ENCODE measurements around the gene FOXC2. TPM values are rescaled to one million over a fixed set of nuclear protein-coding genes. Genes with fewer than 3 reads are reported as not detected.

The FOXC2 gene
- total and polyA plus RNA-seq, 9 of the 15 experiments (the other 6 are each of a cell fraction or from before 2014, with no cell fraction given), result 0.01 to 0.11 (median 0.10) TPM; not detected in 5

- no peaks in the 10 kb centered on the region for H3K9me3 ChIP-seq (replicated peaks; ENCODE audit: control insufficient read depth, insufficient read depth, low read depth, low read length)
- H3K9ac ChIP-seq (ENCODE audit: insufficient read depth in 1 of 2, low read depth in 2 of 2, low read length in 2 of 2), result no peak overlapping the region
- no peak overlapping the region for H2AFZ ChIP-seq (ENCODE audit: low read depth, low read length)
- TF ChIP-seq NFE2L1 (tag; IDR thresholded peaks at IDR 0.05; ENCODE audit: borderline replicate concordance, low read depth), result no peak
- TF ChIP-seq ZC3H4 (CRISPR knock-in tag; IDR thresholded peaks at IDR 0.05; ENCODE audit: borderline replicate concordance), result no peak
- TF ChIP-seq KLF1 (tag; IDR thresholded peaks at IDR 0.05), result no peak
- no peak for TF ChIP-seq HMG20B (CRISPR knock-in tag; IDR thresholded peaks at IDR 0.05)
- no peak for TF ChIP-seq ZFX (CRISPR knock-in tag; IDR thresholded peaks at IDR 0.05)
- no peak for TF ChIP-seq GABPB2 (CRISPR knock-in tag; conservative IDR thresholded peaks at IDR 0.05)
- TF ChIP-seq, protein P1, sequence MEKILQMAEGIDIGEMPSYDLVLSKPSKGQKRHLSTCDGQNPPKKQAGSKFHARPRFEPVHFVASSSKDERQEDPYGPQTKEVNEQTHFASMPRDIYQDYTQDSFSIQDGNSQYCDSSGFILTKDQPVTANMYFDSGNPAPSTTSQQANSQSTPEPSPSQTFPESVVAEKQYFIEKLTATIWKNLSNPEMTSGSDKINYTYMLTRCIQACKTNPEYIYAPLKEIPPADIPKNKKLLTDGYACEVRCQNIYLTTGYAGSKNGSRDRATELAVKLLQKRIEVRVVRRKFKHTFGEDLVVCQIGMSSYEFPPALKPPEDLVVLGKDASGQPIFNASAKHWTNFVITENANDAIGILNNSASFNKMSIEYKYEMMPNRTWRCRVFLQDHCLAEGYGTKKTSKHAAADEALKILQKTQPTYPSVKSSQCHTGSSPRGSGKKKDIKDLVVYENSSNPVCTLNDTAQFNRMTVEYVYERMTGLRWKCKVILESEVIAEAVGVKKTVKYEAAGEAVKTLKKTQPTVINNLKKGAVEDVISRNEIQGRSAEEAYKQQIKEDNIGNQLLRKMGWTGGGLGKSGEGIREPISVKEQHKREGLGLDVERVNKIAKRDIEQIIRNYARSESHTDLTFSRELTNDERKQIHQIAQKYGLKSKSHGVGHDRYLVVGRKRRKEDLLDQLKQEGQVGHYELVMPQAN (IDR thresholded peaks at IDR 0.05; ENCODE audit: borderline replicate concordance), result no peak
- no peak for TF ChIP-seq SMARCA4 (IDR thresholded peaks at IDR 0.05)
- TF ChIP-seq, protein P2, sequence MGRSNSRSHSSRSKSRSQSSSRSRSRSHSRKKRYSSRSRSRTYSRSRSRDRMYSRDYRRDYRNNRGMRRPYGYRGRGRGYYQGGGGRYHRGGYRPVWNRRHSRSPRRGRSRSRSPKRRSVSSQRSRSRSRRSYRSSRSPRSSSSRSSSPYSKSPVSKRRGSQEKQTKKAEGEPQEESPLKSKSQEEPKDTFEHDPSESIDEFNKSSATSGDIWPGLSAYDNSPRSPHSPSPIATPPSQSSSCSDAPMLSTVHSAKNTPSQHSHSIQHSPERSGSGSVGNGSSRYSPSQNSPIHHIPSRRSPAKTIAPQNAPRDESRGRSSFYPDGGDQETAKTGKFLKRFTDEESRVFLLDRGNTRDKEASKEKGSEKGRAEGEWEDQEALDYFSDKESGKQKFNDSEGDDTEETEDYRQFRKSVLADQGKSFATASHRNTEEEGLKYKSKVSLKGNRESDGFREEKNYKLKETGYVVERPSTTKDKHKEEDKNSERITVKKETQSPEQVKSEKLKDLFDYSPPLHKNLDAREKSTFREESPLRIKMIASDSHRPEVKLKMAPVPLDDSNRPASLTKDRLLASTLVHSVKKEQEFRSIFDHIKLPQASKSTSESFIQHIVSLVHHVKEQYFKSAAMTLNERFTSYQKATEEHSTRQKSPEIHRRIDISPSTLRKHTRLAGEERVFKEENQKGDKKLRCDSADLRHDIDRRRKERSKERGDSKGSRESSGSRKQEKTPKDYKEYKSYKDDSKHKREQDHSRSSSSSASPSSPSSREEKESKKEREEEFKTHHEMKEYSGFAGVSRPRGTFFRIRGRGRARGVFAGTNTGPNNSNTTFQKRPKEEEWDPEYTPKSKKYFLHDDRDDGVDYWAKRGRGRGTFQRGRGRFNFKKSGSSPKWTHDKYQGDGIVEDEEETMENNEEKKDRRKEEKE (IDR thresholded peaks at IDR 0.05; ENCODE audit: borderline replicate concordance in 1 of 2, control insufficient read depth in 1 of 2, low read depth in 2 of 2, low read length in 1 of 2), result no peak
- TF ChIP-seq MTA2 (IDR thresholded peaks at IDR 0.05; ENCODE audit: low read depth), result no peak
- TF ChIP-seq ZNF316 (IDR thresholded peaks at IDR 0.05), result no peak
- no peak for TF ChIP-seq SMC3 (conservative IDR thresholded peaks at IDR 0.05; ENCODE audit: insufficient read depth, low read depth, low read length)
- intact Hi-C loops (cut with micrococcal nuclease) (loop anchor here (10.0 kb wide), 1 partner anchor 271 kb away; no protein-coding TSS in a partner anchor), in situ Hi-C loops (cut with MboI) (no loop called here)
- ATAC-seq, result no peak
- no peak overlapping the region for H3K27ac ChIP-seq (ENCODE audit: extremely low read depth, low read depth, low read length)
- 3% methylated on average over 11 of the region's 12 CpGs for WGBS (ENCODE audit: insufficient coverage, low coverage, missing lambda C conversion rate)
- no TSS peak for BruUV-seq (replicated peaks)
- no peak for FAIRE-seq
- DNase-seq (ENCODE audit: extremely low read depth in 1 of 4, low spot score in 3 of 4), result no peak
- no peaks in the 10 kb centered on the region for H3K36me3 ChIP-seq (ENCODE audit: control insufficient read depth, insufficient read depth, low read length)
- H3K4me3 ChIP-seq, result no peak overlapping the region
- ChIA-PET POLR2A (interaction anchor here (0.7 to 1.0 kb wide), 2 partner anchors 26 to 241 kb away, joined by 3 read pairs; no protein-coding TSS in a partner anchor), CTCF (ENCODE audit: low intra/inter-chr PET ratio) (no interaction called here)
- no peak overlapping the region for H3K4me2 ChIP-seq (ENCODE audit: insufficient read depth, low read length)
- H4K20me1 ChIP-seq (replicated peaks; ENCODE audit: control insufficient read depth, insufficient read depth, low read length), result peaks cover 9% of the 10 kb centered on the region; the same call in 1 of the 2 replicates
- peaks cover 30 to 49% of the 10 kb centered on the region in 2 experiments for H3K27me3 ChIP-seq (ENCODE audit: control insufficient read depth in 2 of 2, insufficient read depth in 2 of 2, low read length in 2 of 2)
- H3K79me2 ChIP-seq (ENCODE audit: control insufficient read depth, insufficient read depth, low read length), result no peaks in the 10 kb centered on the region
- no peaks in the 10 kb centered on the region for H3K9me1 ChIP-seq (ENCODE audit: control insufficient read depth, insufficient read depth, low read length)
- peaks cover 0 to 6% of the 10 kb centered on the region in 2 experiments; a peak in 1 of 5 replicates for H3K4me1 ChIP-seq (replicated peaks in 1 of 2; ENCODE audit: control insufficient read depth in 2 of 2, insufficient read depth in 2 of 2, low read length in 2 of 2)
These were observed 40.9 kb upstream of the FOXC2 start for GRCh38 chr16:86525696-86526095.
